Hepatocyte (in vitro differentiated cells): Measurements from ENCODE around the gene ZBTB7C. TPM values are rescaled to one million over a fixed set of nuclear protein-coding genes. Genes with fewer than 3 reads are reported as not detected.

ENCODE experiments used
- DNase-seq: peaks from one replicate; pipeline ENCODE4 v3.0.0-alpha.2; 2016; ENCODE audit warnings: low spot score
- H2AFZ ChIP-seq: fragments of 200-600 bp; sonication (generic); 2 replicates; pipeline ENCODE4 v1.6.0; 2016; ENCODE audit warnings: antibody characterized with exemption, mild to moderate bottlenecking
- H3K27ac ChIP-seq: fragments of 200-600 bp; sonication (generic); 2 replicates; pipeline ENCODE4 v1.5.1; 2016; ENCODE audit warnings: mild to moderate bottlenecking
- H3K27me3 ChIP-seq: fragments of 200-600 bp; sonication (generic); 2 replicates; pipeline ENCODE4 v1.6.1; 2016
- H3K36me3 ChIP-seq: fragments of 200-600 bp; sonication (generic); replicated peaks from 2 replicates; pipeline ENCODE4 v1.5.1; 2016; ENCODE audit warnings: low read depth; ENCODE audit not compliant: insufficient read depth
- H3K4me1 ChIP-seq: fragments of 200-600 bp; sonication (generic); 2 replicates; pipeline ENCODE4 v1.5.1; 2016; ENCODE audit warnings: mild to moderate bottlenecking, moderate library complexity; ENCODE audit not compliant: insufficient read depth
- H3K4me2 ChIP-seq: fragments of 200-600 bp; sonication (generic); 2 replicates; pipeline ENCODE4 v1.6.0; 2016
- H3K4me3 ChIP-seq: fragments of 200-600 bp; sonication (generic); 2 replicates; pipeline ENCODE4 v1.5.1; 2016; ENCODE audit warnings: mild to moderate bottlenecking
- H3K79me2 ChIP-seq: fragments of 200-600 bp; sonication (generic); 2 replicates; pipeline ENCODE4 v1.6.0; 2017; ENCODE audit warnings: mild to moderate bottlenecking
- H3K9me2 ChIP-seq: fragments of 200-600 bp; sonication (generic); replicated peaks from 2 replicates; pipeline ENCODE4 v1.6.0; 2017; ENCODE audit warnings: mild to moderate bottlenecking; ENCODE audit not compliant: insufficient read depth
- H3K9me3 ChIP-seq: fragments of 200-600 bp; sonication (generic); 2 replicates; pipeline ENCODE4 v1.5.1; 2016; ENCODE audit warnings: low read depth, mild to moderate bottlenecking
- H4K20me1 ChIP-seq: fragments of 200-600 bp; sonication (generic); 2 replicates; pipeline ENCODE4 v1.6.0; 2016; ENCODE audit warnings: mild to moderate bottlenecking; ENCODE audit not compliant: insufficient read depth, poor library complexity, severe bottlenecking
- EZH2 ChIP-seq: fragments of 200-600 bp; sonication (generic); IDR thresholded peaks from 2 replicates; pipeline ENCODE4 v1.6.1; 2016; ENCODE audit warnings: antibody characterized with exemption, mild to moderate bottlenecking, borderline replicate concordance
- EZH2phosphoT487 ChIP-seq: fragments of 200-600 bp; sonication (generic); IDR thresholded peaks from one replicate; pipeline ENCODE4 v1.6.1; 2018; ENCODE audit warnings: antibody characterized with exemption, mild to moderate bottlenecking, low read depth, moderate library complexity; ENCODE audit not compliant: unreplicated experiment, severe bottlenecking
- WGBS: methylation state at CpG from one replicate; pipeline ENCODE4 v1.1.6; 2016; ENCODE audit warnings: low lambda C conversion rate; ENCODE audit errors: missing lambda C conversion rate; 5-methylcytosine and 5-hydroxymethylcytosine counted together
- polyA plus RNA-seq: library from polyadenylated mRNA; unstranded; fragments of >200 nt; fragmentation: Nextera tagmentation; extraction: Ambion mirVana; gene quantifications from 2 replicates; pipeline ENCODE4 v1.2.1, GENCODE V29; 2016
- total RNA-seq: library from RNA; depleted of rRNA; stranded (reverse); fragments of >200 nt; gene quantifications from 2 replicates; pipeline ENCODE4 v1.2.3, GENCODE V29; 2014
- TF ChIP-seq, protein P1 (sequence below): fragments of 200-600 bp; sonication (generic); IDR thresholded peaks from 2 replicates; pipeline ENCODE4 v1.5.1; 2016; ENCODE audit warnings: antibody characterized with exemption, mild to moderate bottlenecking; ENCODE audit not compliant: poor library complexity

The ZBTB7C gene
- total and polyA plus RNA-seq, 2 experiments from 2014 or later = 0.70 to 1.0 TPM

DNA sequence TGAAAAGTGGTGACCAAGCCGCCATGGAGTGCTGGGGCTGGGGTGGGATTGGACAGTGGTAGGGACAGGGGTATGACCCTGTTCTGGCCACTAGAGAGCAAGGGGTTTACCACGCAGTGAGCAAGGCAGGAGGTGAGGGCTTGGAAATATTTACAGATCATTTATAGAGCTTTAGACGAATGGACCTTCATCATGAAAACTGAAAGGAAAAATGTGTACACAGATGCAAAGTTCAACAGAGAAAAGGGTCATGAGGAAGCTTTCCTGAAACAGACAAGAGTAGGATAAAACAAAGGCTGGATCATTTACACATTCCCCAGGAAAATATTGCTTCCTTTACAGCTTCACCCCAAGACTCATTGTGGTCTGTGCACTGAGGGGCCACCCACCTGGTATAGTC, 348.2 kb downstream of the ZBTB7C start:
- no peaks in the 10 kb centered on the region for H3K9me2 ChIP-seq
- H3K4me2 ChIP-seq = no peak overlapping the region
- peaks cover 25% of the 10 kb centered on the region for H3K4me1 ChIP-seq
- no peaks in the 10 kb centered on the region for H3K9me3 ChIP-seq
- no peak overlapping the region for H2AFZ ChIP-seq
- H4K20me1 ChIP-seq = no peaks in the 10 kb centered on the region
- H3K36me3 ChIP-seq = no peaks in the 10 kb centered on the region
- H3K4me3 ChIP-seq = no peak overlapping the region
- H3K79me2 ChIP-seq = no peaks in the 10 kb centered on the region
- WGBS = 70% methylated on average over 3 of the region's 3 CpGs
- H3K27ac ChIP-seq = peak overlapping the region; percentile 73
- no peak for DNase-seq
- H3K27me3 ChIP-seq = no peaks in the 10 kb centered on the region
- TF ChIP-seq EZH2phosphoT487 (no peak), EZH2 (no peak)
- TF ChIP-seq, protein P1, sequence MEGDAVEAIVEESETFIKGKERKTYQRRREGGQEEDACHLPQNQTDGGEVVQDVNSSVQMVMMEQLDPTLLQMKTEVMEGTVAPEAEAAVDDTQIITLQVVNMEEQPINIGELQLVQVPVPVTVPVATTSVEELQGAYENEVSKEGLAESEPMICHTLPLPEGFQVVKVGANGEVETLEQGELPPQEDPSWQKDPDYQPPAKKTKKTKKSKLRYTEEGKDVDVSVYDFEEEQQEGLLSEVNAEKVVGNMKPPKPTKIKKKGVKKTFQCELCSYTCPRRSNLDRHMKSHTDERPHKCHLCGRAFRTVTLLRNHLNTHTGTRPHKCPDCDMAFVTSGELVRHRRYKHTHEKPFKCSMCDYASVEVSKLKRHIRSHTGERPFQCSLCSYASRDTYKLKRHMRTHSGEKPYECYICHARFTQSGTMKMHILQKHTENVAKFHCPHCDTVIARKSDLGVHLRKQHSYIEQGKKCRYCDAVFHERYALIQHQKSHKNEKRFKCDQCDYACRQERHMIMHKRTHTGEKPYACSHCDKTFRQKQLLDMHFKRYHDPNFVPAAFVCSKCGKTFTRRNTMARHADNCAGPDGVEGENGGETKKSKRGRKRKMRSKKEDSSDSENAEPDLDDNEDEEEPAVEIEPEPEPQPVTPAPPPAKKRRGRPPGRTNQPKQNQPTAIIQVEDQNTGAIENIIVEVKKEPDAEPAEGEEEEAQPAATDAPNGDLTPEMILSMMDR = no peak

DNA sequence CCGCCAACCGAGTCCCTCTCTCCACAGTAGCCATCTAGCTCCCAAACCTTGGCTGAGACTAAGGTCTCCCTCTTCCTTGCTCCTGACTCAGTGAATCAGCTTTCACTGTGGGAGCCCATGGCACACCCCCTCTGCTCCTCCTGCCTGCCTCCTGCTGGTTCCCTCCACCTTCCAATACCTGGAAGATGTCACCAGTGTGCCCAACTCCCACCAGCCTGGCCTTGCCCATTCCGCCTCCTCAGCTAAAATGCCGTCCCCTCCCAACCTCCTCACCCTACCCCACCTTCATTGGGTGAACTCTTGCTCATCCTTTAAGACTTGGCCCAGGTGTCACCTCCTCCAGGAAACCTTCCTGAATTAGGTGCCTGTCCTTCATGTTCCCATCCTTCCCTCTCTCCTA, 348.8 kb downstream of the ZBTB7C start:
- H3K4me2 ChIP-seq = peak overlapping the region; percentile 62

DNA sequence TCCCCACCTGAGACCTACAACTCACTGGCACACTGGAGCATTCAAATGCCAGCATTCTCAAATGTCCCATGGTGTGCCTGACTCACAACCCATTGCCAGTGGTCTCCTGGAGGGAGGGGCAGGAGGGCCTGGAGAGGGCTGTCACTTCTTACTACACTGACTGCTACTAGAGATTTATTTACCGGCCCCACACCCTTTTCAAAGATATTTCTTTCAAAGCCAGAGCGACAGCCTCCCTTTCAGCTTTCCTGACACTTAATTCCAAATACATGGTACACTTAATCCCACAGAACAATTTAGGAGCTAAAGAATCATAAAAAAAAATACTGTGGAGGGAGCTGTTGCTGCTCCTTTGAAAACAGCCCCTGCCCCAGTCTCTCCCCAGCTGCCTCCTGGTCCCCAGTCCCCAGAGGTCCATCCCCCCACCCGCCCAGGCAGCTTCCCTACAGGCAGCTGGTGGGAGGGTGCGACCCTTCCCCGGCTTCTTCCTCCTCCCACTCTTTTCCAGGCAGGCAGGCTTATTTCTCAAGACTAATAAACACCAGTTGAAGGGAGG, 349.6 kb downstream of the ZBTB7C start:
- WGBS = 10% methylated on average over 5 of the region's 5 CpGs
- peak overlapping the region; percentile 62 for H3K4me2 ChIP-seq
- no peaks in the 10 kb centered on the region for H3K9me2 ChIP-seq
- no peak overlapping the region for H3K4me3 ChIP-seq
- no peaks in the 10 kb centered on the region for H3K9me3 ChIP-seq
- no peaks in the 10 kb centered on the region for H4K20me1 ChIP-seq
- no peaks in the 10 kb centered on the region for H3K36me3 ChIP-seq
- no peaks in the 10 kb centered on the region for H3K27me3 ChIP-seq
- no peaks in the 10 kb centered on the region for H3K79me2 ChIP-seq
- H3K4me1 ChIP-seq = peaks cover 24% of the 10 kb centered on the region
- TF ChIP-seq EZH2 (no peak), EZH2phosphoT487 (no peak)
- TF ChIP-seq, protein P1 = peak; percentile 19
- H3K27ac ChIP-seq = peak overlapping the region; percentile 73
- DNase-seq = peak; percentile 53
- peak overlapping the region; percentile 48 for H2AFZ ChIP-seq

More for the DNA sequence above, 348.8 kb downstream of the ZBTB7C start:
- Histone ChIP-seq H3K27ac (peak overlapping the region; percentile 73), H3K9me3 (no peaks in the 10 kb centered on the region), H3K9me2 (no peaks in the 10 kb centered on the region), H3K4me3 (no peak overlapping the region), H3K4me1 (peaks cover 24% of the 10 kb centered on the region), H2AFZ (no peak overlapping the region), H3K27me3 (no peaks in the 10 kb centered on the region), H4K20me1 (no peaks in the 10 kb centered on the region), H3K36me3 (no peaks in the 10 kb centered on the region), H3K79me2 (no peaks in the 10 kb centered on the region)
- TF ChIP-seq EZH2phosphoT487 (no peak), EZH2 (no peak)
- TF ChIP-seq, protein P1 = no peak
- WGBS = 96% methylated on average over 4 of the region's 4 CpGs
- DNase-seq = no peak

DNA sequence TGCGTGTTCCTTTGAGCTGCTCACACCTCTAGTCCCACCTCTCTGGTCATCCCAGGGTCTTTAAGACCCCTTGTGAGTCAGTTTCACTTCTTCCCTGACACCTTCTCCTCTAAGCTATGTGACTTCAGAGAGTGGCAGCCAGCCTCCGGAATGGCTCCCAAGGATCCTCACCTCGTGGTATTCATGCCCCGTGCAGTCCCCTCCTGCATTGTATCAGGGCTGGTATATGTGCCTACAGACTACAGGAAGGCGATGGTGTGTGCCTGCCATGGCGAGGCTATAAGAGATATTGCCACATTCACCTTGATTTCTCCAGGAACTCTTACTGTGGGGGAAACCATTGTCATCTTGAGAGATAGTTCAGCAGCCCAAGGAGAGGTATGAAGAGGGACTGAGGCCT, 350.7 kb downstream of the ZBTB7C start:
- H3K27me3 ChIP-seq = no peaks in the 10 kb centered on the region
- TF ChIP-seq EZH2 (no peak), EZH2phosphoT487 (no peak)
- TF ChIP-seq, protein P1 = no peak
- no peaks in the 10 kb centered on the region for H4K20me1 ChIP-seq
- no peak overlapping the region for H3K4me3 ChIP-seq
- no peak overlapping the region for H3K27ac ChIP-seq
- no peaks in the 10 kb centered on the region for H3K36me3 ChIP-seq
- whole genome bisulfite sequencing = 90% methylated on average over 6 of the region's 6 CpGs
- no peaks in the 10 kb centered on the region for H3K79me2 ChIP-seq
- H3K9me3 ChIP-seq = no peaks in the 10 kb centered on the region
- no peak overlapping the region for H3K4me2 ChIP-seq
- H2AFZ ChIP-seq = no peak overlapping the region
- no peaks in the 10 kb centered on the region for H3K9me2 ChIP-seq
- peaks cover 24% of the 10 kb centered on the region for H3K4me1 ChIP-seq
- DNase-seq = no peak
